GM19328 (cell line): Measurements from ENCODE around the gene RND3.

Experiments
- ATAC-seq: cut with Tn5 transposase; IDR thresholded peaks from one replicate; pipeline ENCODE4 v1.9.1; 2021; ENCODE audit warnings: mild to moderate bottlenecking, moderate library complexity; ENCODE audit not compliant: unreplicated experiment

RND3 gene

GRCh38 chr2:150445398-150445797, 42.1 kb downstream of the RND3 start:
- no peak for ATAC-seq

GRCh38 chr2:150442484-150442883, 45.0 kb downstream of the RND3 start:
- ATAC-seq = no peak

- no peak for ATAC-seq
Observed at GRCh38 chr2:150441784-150442183, 45.7 kb downstream of the RND3 start.

- no peak for ATAC-seq
Observed at GRCh38 chr2:150441226-150441625, 46.2 kb downstream of the RND3 start.

- no peak for ATAC-seq
Observed at GRCh38 chr2:150438654-150439053, 48.8 kb downstream of the RND3 start.

GRCh38 chr2:150438041-150438440, 49.4 kb downstream of the RND3 start:
- ATAC-seq = no peak

- ATAC-seq = no peak
Observed at GRCh38 chr2:150432312-150432625, 55.2 kb downstream of the RND3 start.

- ATAC-seq = no peak
Observed at GRCh38 chr2:150431561-150432311, 55.7 kb downstream of the RND3 start.

- ATAC-seq = no peak
Observed at GRCh38 chr2:150429384-150429961, 58.0 kb downstream of the RND3 start.

- no peak for ATAC-seq
Observed at GRCh38 chr2:150428641-150429040, 58.8 kb downstream of the RND3 start.

GRCh38 chr2:150427298-150427697, 60.2 kb downstream of the RND3 start:
- ATAC-seq = no peak

- ATAC-seq = no peak
Observed at GRCh38 chr2:150426724-150427123, 60.7 kb downstream of the RND3 start.

GRCh38 chr2:150426315-150426714, 61.2 kb downstream of the RND3 start:
- ATAC-seq = no peak

- no peak for ATAC-seq
Observed at GRCh38 chr2:150425121-150425955, 62.1 kb downstream of the RND3 start.

- no peak for ATAC-seq
Observed at GRCh38 chr2:150424406-150424805, 63.1 kb downstream of the RND3 start.

- ATAC-seq = no peak
Observed at GRCh38 chr2:150421126-150421651, 66.3 kb downstream of the RND3 start.

- no peak for ATAC-seq
Observed at GRCh38 chr2:150418916-150419315, 68.6 kb downstream of the RND3 start.
